Endometrial microvascular endothelial cells (primary cell): ENCODE data around the gene CSTF2. TPM values are rescaled to one million over a fixed set of nuclear protein-coding genes. Genes with fewer than 3 reads are reported as not detected.
"Not testable (repeated sequence)": the region's sequence is repeated elsewhere in the genome, so short reads cannot be mapped to it uniquely, and the experiment has no call there.

ENCODE experiments used
- in situ Hi-C: cut with HindIII; loops from 2 replicates; pipeline ENCODE4 v1.10.0; 2017; ENCODE audit warnings: low sequenced_read_pairs, low pct_unique_long_range_greater_than_20kb; ENCODE audit errors: inconsistent ontology term
- total RNA-seq: library from RNA; depleted of rRNA; stranded (reverse); fragments of >200 nt; gene quantifications from one replicate; pipeline ENCODE4 v1.2.3, GENCODE V29; 2015; ENCODE audit errors: inconsistent ontology term

CSTF2 gene, protein sequence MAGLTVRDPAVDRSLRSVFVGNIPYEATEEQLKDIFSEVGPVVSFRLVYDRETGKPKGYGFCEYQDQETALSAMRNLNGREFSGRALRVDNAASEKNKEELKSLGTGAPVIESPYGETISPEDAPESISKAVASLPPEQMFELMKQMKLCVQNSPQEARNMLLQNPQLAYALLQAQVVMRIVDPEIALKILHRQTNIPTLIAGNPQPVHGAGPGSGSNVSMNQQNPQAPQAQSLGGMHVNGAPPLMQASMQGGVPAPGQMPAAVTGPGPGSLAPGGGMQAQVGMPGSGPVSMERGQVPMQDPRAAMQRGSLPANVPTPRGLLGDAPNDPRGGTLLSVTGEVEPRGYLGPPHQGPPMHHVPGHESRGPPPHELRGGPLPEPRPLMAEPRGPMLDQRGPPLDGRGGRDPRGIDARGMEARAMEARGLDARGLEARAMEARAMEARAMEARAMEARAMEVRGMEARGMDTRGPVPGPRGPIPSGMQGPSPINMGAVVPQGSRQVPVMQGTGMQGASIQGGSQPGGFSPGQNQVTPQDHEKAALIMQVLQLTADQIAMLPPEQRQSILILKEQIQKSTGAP
- 38.6 TPM for total RNA-seq

GRCh38 chrX:100819837-100820666 lies at the start of gene CSTF2:
Gene CSTF2, plus strand, starts transcription at chrX:100820391. Its CDS starts 26 bp downstream, at chrX:100820417.
- in situ Hi-C loops, result no loop called here

DNA sequence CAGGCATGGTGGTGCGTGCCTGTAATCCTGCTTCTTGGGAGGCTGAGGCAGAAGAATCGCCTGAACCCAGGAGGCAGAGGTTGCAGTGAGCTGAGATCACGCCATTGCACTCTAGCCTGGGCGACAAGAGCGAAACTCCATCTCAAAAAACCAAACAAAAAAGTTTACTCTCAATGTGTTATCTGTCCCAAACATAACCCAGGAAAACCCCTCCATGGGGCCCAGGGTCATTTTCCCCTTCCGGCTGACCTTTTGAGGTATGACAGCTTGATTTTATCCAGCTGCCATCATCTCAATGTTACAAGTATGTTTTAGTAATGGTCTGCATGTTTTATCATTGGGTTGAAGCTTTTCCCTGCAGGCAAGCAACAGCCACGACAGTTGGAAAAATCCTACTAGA lies 23.8 kb upstream of the CSTF2 start:
- in situ Hi-C loops, result not testable (repeated sequence)

DNA sequence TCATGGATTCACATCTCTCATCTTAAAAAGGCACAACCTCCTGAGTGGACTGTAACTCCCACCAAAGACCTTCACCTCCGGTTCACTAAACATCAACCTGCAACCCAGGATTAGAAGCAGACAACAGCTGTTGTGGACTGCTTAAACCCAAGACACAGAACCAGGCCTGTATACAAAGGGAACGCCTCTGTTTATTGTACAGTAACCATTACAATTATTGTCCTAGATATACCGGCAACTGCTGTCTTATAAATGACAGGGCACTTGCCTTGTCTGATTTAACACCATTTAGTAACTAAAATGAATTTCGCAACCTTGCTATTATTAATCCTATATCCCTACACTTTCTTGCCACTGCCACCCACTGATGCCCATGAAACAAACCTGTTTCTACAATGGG lies 22.8 kb upstream of the CSTF2 start:
- in situ Hi-C loops, result no loop called here

DNA sequence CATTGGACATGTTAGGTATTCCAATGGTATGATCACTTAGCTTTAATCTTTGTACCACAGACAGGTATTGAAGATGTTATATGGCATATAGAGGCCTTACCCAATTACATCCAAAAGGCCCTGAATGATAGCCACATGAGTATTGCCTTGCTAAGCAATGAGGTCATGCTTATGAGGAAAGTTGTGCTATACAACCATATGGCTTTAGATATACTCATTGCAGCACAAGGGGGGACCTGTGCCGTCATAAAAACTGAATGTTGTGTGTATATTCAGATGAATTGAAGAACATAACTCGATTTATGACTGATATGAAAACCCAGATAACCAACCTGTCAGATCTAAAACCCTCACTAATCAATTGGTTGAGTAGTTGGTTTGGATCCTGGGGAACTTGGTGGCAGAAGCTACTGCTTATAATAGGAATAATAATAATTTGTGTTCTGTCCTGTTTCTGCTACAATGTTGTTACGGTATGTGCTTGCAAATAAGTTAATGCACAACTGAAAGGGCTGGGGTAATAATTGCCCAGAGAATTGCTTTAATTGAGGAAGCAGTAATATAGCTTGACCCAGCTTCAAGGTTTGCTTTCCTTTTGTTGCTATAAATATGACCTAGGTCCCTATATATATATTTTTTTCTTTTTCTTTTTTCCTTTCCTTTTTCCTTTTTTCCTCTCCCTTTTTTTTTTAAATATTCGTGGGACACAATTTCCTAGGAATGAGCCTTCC lies 21.5 kb upstream of the CSTF2 start:
- in situ Hi-C loops, result no loop called here

GRCh38 chrX:100802843-100803242 lies 17.3 kb upstream of the CSTF2 start:
- in situ Hi-C loops, result no loop called here

- in situ Hi-C loops, result no loop called here
These were observed 15.4 kb upstream of the CSTF2 start for GRCh38 chrX:100804780-100805179.

DNA sequence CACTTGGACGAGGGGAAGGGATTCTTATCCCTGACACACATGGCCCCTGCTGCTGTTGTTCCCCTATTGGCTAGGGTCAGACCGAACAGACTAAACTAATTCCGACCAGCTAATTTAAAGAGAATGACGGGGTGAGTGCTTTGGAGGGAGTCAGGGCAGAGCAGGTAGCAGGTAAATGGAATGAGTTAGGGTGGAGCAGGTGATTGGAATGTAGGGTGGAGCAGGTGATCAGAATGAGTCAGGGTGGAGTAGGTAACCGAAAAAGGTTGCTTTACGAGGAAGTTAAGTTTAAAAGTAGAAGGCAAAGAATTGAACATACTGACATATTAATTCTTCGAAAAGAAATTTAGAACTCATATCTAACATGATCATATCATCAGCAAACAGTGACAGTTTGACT lies 11.9 kb upstream of the CSTF2 start:
- in situ Hi-C loops, result not testable (repeated sequence)

DNA sequence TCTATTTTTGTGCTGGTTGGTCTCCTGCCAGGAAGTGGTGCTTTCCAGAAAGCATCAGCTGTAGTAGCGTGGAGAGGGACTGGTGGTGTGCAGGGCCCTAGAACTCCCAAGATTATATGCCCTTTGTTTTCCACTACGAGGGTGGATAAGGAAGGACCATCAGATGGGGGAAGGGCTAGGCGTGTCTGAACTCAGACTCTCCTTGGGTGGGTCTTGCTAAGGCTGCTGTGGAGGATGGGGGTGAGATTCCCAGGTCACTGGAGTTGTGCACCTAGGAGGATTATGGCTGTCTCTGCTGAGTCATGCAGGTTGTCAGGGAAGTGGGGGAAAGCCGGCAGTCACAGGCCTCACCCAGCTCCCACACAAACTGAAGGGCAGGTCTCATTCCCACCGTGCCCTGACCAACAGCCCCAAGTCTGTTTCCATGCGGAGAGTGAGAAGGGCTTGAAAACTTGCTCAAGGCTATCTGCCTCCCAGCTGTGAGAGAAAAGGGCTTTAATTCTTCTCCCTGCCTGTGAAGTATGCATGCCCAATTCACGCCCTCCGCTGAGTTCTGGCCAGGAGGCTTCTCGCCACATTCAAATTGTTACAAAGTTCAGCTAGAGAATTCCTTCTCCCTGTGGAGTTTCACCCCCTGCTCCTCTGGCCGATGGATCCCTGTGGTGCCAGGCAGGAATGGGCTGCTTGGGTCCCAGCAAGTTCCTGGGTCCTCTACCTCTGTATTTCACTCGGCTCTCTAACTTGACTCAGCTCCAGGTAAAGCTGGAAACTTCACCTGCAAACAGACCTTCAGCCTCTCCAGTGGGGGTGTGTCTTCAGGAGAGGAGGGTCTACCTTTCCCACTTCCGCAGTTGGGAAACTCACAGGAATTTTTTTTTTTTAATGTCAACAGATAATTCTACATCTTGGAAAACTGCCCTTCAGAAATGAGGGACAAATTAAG lies 7.7 kb upstream of the CSTF2 start:
- in situ Hi-C loops, result no loop called here

GRCh38 chrX:100817340-100817739 lies 2.9 kb upstream of the CSTF2 start:
- in situ Hi-C loops, result no loop called here

GRCh38 chrX:100819534-100819836 lies 706 bp upstream of the CSTF2 start:
- in situ Hi-C loops, result no loop called here

- in situ Hi-C loops, result no loop called here
These were observed 9.5 kb downstream of the CSTF2 start for GRCh38 chrX:100829730-100830129.

DNA sequence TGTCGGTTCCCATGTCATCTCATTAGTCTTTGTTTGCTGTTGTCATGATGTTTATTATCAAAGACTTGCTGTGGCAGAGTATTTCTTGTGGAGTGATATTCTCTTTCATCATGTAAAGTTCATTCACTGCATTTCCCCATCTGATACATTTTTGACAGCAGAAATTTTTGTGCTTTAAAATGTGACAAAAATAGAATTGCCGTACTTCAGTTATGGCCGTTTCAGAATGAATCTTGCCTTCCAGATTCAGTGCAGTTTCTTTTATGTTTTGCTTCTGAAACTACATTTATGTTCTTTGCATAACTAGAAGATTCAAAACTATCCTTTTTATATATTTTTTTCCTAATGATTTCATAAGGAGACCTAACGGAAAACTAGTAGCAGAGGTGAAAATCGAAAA lies 10.0 kb downstream of the CSTF2 start:
- in situ Hi-C loops, result no loop called here

DNA sequence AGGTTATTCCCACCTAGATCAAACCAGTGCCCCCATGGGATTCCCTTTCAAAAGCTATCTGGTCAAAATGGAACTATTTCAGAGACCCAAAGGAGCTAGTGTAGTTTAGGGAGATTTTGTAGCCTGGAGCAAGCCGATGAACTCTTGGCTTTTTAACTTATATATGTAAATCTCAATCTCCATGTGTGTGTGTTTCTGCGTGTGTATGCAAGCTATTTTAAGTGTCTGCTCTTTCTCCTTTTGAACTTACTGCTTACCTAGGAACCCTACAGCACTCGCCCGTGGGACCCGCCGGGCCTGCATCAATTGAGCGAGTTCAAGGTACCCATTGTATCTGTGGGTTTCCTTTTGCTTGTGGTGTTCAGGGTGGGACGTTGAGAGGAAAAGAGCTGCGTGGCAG lies 10.4 kb downstream of the CSTF2 start:
- in situ Hi-C loops, result no loop called here

DNA sequence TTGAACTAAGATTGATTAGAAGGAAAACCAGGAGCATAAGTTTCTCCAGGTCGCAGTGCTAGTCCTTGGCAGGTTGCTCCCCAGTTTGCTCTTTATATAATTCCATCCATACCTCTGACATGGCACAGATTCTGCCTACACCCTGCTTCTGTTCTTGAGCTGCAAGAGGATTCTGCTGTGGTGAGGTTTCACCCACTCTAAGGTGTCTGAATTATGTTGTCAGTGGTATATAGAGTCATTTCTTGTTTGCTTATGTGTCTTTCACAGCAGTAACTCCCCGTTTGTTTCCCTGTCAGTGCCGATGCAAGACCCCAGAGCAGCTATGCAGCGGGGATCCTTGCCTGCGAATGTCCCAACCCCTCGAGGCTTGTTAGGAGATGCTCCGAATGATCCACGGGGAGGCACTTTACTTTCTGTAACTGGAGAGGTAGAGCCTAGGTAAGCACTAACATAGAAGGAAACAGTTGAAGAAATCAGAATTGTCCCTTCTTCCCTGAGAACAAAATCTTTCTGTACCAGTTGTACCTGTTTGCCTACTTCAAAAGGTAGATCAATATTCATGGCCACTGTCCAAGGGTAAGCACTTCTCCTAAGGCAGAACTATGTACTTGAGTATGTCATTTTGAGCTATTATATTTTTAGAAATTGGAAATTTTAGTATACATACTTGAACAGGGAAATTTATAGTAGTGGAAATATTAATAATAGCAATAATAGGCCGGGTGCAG lies 11.2 kb downstream of the CSTF2 start:
- in situ Hi-C loops, result no loop called here

GRCh38 chrX:100850317-100850716 lies 30.1 kb downstream of the CSTF2 start:
- in situ Hi-C loops, result no loop called here

- in situ Hi-C loops, result no loop called here
These were observed 32.6 kb downstream of the CSTF2 start for GRCh38 chrX:100852810-100853209.

DNA sequence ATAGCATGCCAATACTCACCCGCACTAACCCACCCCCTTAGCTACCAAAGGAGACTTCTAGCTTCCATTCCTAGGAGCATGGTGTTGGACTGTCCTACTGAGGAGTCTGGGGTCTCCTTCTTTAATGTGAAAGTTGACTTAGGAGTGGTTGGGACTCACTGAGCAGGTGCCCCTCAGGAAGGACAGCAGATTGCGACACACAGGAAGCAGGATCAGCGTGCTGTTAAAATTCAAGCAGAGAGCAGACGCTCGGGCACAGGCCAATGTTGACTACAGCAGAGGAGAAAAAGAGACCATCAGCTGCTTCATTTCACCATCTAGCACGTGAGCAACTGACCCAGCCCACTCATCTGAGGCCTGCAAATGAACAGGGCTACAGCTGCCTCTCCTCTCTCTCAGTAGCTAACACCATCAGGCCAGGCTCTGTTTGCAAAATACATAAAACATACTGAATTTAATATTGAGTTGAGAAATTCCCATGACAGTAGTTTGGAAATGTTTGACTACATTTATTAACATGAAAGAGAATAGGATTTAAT lies 43.2 kb downstream of the CSTF2 start:
- in situ Hi-C loops, result no loop called here
